Right lobe of liver (tissue), 6 donors: ENCODE data around the gene P4HA1. TPM values are rescaled to one million over a fixed set of nuclear protein-coding genes. Genes with fewer than 3 reads are reported as not detected.

Experiments used
- ATAC-seq, 4 donors: fragments of 200-7000 bp; cut with Tn5 transposase; one replicate each; pipeline ENCODE4 v1.9.1; 2020; ENCODE audit warnings: mild to moderate bottlenecking in 4 of 4, moderate library complexity in 4 of 4
- DNase-seq, 3 donors: peaks; one replicate each; pipeline ENCODE4 v3.0.0-alpha.2; 2020
- H3K27ac ChIP-seq, 3 donors: fragments of 200-600 bp; one replicate each; pipeline ENCODE4 v1.8.0; 2022
- H3K27me3 ChIP-seq, 2 donors: fragments of 200-600 bp; one replicate each; pipeline ENCODE4 v1.8.0; 2022
- H3K36me3 ChIP-seq, 4 donors: fragments of 200-600 bp; sonication (generic) in 1 of 4; one replicate each; pipeline versions ENCODE4 v1.5.1 to v1.8.0; 2017 to 2022; ENCODE audit warnings: control low read depth in 1 of 4
- H3K4me1 ChIP-seq, 4 donors: fragments of 200-600 bp; sonication (generic) in 1 of 4; one replicate each; pipeline versions ENCODE4 v1.5.1 to v1.8.0; 2017 to 2022; ENCODE audit warnings: control low read depth in 1 of 4
- H3K4me3 ChIP-seq, 3 donors: fragments of 200-600 bp; one replicate each; pipeline ENCODE4 v1.8.0; 2022
- H3K9me3 ChIP-seq, 4 donors: fragments of 200-600 bp; sonication (generic) in 1 of 4; one replicate each; pipeline versions ENCODE4 v1.5.1 to v1.8.0; 2017 to 2022; ENCODE audit warnings: control low read depth in 1 of 4
- POLR2A ChIP-seq: fragments of 450-650 bp; IDR thresholded peaks from one replicate; pipeline ENCODE4 v1.6.1; 2017; ENCODE audit warnings: antibody characterized with exemption, mild to moderate bottlenecking
- WGBS: methylation state at CpG from one replicate; pipeline ENCODE4 v1.1.6; 2018; ENCODE audit warnings: low coverage, low lambda C conversion rate; ENCODE audit not compliant: insufficient coverage; ENCODE audit errors: missing lambda C conversion rate; 5-methylcytosine and 5-hydroxymethylcytosine counted together
- intact Hi-C, 2 donors: fragments of 100-400 bp; cut with DNase I; formaldehyde crosslinking; loops; one replicate each; pipeline versions ENCODE4 v1.11.2 to v1.14.1; 2022
- total RNA-seq, 6 experiments: library from RNA; depleted of rRNA in 2 of 6; stranded (reverse); fragments of >200 nt in 2 of 6; fragmentation: NEBNext Ultra II Directional in 3 of 6; extraction: Animal tissue kit (Norgen Biotek cat#: 25700) in 3 of 6; gene quantifications; one replicate each; pipeline versions ENCODE4 v1.1.0 to v1.2.4, GENCODE V29; 2016 to 2023
- TF ChIP-seq, protein P1 (sequence below), 4 donors: fragments of 200-600 bp in 3 of 4; fragments of 450-650 bp in 1 of 4; IDR thresholded peaks; one replicate each; pipeline versions ENCODE4 v1.5.1 to v1.8.0; 2016 to 2022; ENCODE audit warnings: antibody characterized with exemption in 4 of 4, mild to moderate bottlenecking in 2 of 4
- donor health status: DM: no; HTN: yes; CAD: no.
- donor health status: DM: no; HTN: no; CAD: no.
- donor health status: DM: no; HTN: no; CAD: no.
- donor health status: DM: no; HTN: yes; CAD: no.
- donor health status: DM: no; HTN: yes; CAD: no.

P4HA1 gene
- total RNA-seq, 6 experiments from 2014 or later: 6.2 to 67.8 (median 26.2) TPM

DNA sequence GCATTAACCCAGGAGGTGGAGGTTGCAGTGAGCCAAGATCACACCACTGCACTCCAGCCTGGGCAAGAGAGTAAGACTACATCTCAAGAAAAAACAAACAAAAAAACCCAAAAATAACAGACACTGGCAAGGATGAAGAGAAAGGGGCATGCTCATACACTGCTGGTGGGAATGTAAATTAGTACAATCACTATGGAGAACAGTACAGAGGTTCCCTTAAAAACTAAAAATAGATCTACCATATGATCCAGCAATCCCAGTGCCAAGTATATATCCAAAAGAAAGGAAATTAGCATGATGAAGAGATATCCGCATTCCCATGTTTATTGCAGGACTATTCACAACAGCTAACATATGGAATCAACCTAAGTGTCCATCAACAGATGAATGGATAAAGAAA is 75.6 kb downstream of the P4HA1 start:
- H3K9me3 ChIP-seq: no peaks in the 10 kb centered on the region
- WGBS: no CpG with 5 or more reads among the region's 1 CpG
- H3K36me3 ChIP-seq: peaks cover 0 to 29% (median 12%) of the 10 kb centered on the region in 4 donors
- H3K4me1 ChIP-seq: no peaks in the 10 kb centered on the region
- no peaks in the 10 kb centered on the region for H3K27me3 ChIP-seq
- no peak for DNase-seq
- intact Hi-C loops: no loop called here
- no peak overlapping the region for H3K27ac ChIP-seq
- TF ChIP-seq, protein P1, sequence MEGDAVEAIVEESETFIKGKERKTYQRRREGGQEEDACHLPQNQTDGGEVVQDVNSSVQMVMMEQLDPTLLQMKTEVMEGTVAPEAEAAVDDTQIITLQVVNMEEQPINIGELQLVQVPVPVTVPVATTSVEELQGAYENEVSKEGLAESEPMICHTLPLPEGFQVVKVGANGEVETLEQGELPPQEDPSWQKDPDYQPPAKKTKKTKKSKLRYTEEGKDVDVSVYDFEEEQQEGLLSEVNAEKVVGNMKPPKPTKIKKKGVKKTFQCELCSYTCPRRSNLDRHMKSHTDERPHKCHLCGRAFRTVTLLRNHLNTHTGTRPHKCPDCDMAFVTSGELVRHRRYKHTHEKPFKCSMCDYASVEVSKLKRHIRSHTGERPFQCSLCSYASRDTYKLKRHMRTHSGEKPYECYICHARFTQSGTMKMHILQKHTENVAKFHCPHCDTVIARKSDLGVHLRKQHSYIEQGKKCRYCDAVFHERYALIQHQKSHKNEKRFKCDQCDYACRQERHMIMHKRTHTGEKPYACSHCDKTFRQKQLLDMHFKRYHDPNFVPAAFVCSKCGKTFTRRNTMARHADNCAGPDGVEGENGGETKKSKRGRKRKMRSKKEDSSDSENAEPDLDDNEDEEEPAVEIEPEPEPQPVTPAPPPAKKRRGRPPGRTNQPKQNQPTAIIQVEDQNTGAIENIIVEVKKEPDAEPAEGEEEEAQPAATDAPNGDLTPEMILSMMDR (IDR thresholded peaks at IDR 0.05): no peak
- TF ChIP-seq POLR2A: no peak
- no peak for ATAC-seq
- H3K4me3 ChIP-seq: no peak overlapping the region

DNA sequence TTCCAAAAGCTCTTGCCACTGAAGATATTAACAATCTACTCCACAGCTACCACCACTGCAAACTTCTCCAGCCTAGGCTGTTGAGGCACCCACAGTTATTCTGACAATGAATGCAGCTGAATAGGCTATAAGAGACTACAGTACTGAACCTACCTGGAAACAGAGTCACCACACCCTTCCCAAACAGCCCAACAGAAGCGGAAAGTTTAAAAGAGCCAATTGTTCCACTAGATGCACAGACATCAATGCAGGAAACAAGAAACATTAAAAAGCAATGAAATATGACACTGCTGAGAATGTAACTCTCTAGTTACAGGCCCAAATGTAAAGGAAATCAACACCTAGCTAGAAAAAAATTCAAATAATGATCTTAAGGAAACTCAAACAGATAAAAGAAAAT is 77.6 kb downstream of the P4HA1 start:
- H3K27me3 ChIP-seq: no peaks in the 10 kb centered on the region
- TF ChIP-seq, protein P1 (IDR thresholded peaks at IDR 0.05): no peak
- no peak for TF ChIP-seq POLR2A
- DNase-seq (no peak), ATAC-seq (no peak)
- H3K4me3 ChIP-seq: no peak overlapping the region
- no peaks in the 10 kb centered on the region for H3K9me3 ChIP-seq
- H3K36me3 ChIP-seq: peaks cover 0 to 46% (median 18%) of the 10 kb centered on the region in 4 donors
- no peak overlapping the region for H3K27ac ChIP-seq
- H3K4me1 ChIP-seq: no peaks in the 10 kb centered on the region
- WGBS: 80% methylated on average over 1 of the region's 1 CpG
- intact Hi-C loops: no loop called here

DNA sequence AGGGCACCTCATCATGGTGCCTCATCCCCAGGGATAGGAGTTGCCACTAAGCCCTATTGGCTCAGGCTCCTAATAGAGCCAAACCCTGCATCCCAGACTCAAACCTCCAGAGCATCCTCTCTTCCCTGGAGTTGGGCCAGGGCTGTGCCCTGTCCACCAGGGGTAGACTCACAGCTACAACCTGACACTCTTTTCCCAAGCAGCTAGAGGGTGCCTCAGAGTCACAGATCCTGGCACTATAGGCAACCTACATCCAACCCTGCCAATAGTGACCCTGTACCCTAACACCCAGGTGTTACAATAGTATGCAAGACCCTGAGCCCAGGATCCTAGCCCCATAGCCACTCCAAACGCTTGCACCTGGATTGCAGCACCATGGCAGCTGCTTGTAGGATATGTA is 78.0 kb downstream of the P4HA1 start:
- peak in 3 of 4 donors; percentile 12 to 42 (median 21) for ATAC-seq

DNA sequence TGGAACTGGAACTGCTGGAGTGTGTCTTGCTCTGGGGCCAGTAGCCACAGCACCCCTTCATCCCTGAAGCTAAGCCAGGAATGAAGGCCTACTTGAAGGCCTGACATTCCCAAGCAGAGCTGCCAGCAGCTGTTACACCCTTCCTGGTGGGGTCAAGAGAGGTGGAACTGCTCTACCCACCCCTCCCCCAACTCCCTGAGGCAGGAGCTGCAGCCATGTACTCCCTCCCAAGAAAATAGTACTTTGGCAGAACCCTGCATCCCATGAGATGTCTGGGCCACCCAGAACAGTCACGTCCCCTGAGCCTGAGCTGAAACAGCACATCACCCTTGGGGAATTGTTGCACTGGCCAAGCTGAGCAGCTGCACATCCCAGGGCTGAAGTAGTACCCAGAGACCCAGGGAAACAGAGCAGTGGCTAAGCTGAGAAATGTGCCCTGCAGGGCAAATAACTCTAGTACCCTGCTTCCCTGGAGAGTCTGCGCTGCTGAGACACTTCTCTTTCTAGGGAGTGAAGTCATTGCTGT is 78.6 kb downstream of the P4HA1 start:
- peaks cover 5 to 57% (median 20%) of the 10 kb centered on the region in 4 donors for H3K36me3 ChIP-seq
- no peaks in the 10 kb centered on the region for H3K27me3 ChIP-seq
- ATAC-seq: peak; percentile 21 to 56 (median 24)
- TF ChIP-seq, protein P1 (IDR thresholded peaks at IDR 0.05): no peak
- no peak for TF ChIP-seq POLR2A
- no peak overlapping the region for H3K27ac ChIP-seq
- no peak overlapping the region for H3K4me3 ChIP-seq
- no peaks in the 10 kb centered on the region for H3K9me3 ChIP-seq
- 100% methylated on average over 1 of the region's 2 CpGs for WGBS
- intact Hi-C loops: no loop called here
- no peaks in the 10 kb centered on the region for H3K4me1 ChIP-seq
- DNase-seq: no peak

More for the DNA sequence above, 78.0 kb downstream of the P4HA1 start:
- Histone ChIP-seq H3K4me3 (no peak overlapping the region), H3K36me3 (peaks cover 0 to 51% (median 18%) of the 10 kb centered on the region in 4 donors), H3K4me1 (no peaks in the 10 kb centered on the region), H3K27ac (no peak overlapping the region), H3K9me3 (no peaks in the 10 kb centered on the region), H3K27me3 (no peaks in the 10 kb centered on the region)
- no peak for TF ChIP-seq POLR2A
- TF ChIP-seq, protein P1 (IDR thresholded peaks at IDR 0.05): no peak
- no peak for DNase-seq
- intact Hi-C loops: no loop called here
- no CpG with 5 or more reads among the region's 1 CpG for WGBS
